ENCODE measurements around the gene SPOPL. TPM values are rescaled to one million over a fixed set of nuclear protein-coding genes. Genes with fewer than 3 reads are reported as not detected.

Gene SPOPL
- polyA plus RNA-seq, 1 experiment: 13.1 TPM

GRCh38 chr2:138485019-138485418 lies 16.6 kb upstream of the SPOPL start:
- H3K27me3 ChIP-seq (ENCODE audit: control insufficient read depth, insufficient read depth, low read length): no peaks in the 10 kb centered on the region
- no peak for TF ChIP-seq CTCF (IDR thresholded peaks at IDR 0.05; ENCODE audit: low read depth, low read length)
- no peak for DNase-seq (ENCODE audit: low read depth, low spot score)
- ChIA-PET POLR2A (no interaction called here), CTCF (no interaction called here)
- no peak overlapping the region for H3K4me3 ChIP-seq (ENCODE audit: low read depth, low read length)
- no peaks in the 10 kb centered on the region for H3K9me3 ChIP-seq (ENCODE audit: control insufficient read depth, insufficient read depth, low read length)
- no peak overlapping the region for H3K27ac ChIP-seq (ENCODE audit: low read depth, low read length)

GRCh38 chr2:138486363-138487198 lies 15.0 kb upstream of the SPOPL start:
- H3K9me3 ChIP-seq (ENCODE audit: control insufficient read depth, insufficient read depth, low read length): no peaks in the 10 kb centered on the region
- no peaks in the 10 kb centered on the region for H3K27me3 ChIP-seq (ENCODE audit: control insufficient read depth, insufficient read depth, low read length)
- DNase-seq (ENCODE audit: low read depth, low spot score): no peak
- H3K4me3 ChIP-seq (ENCODE audit: low read depth, low read length): no peak overlapping the region
- ChIA-PET CTCF (interaction anchor here (1.6 kb wide), 1 partner anchor 301 kb away, joined by 4 read pairs; no protein-coding TSS in a partner anchor), POLR2A (no interaction called here)
- H3K27ac ChIP-seq (ENCODE audit: low read depth, low read length): no peak overlapping the region
- TF ChIP-seq CTCF (IDR thresholded peaks at IDR 0.05; ENCODE audit: low read depth, low read length): no peak

- POLR2A ChIA-PET: no interaction called here
- Histone ChIP-seq H3K27me3 (ENCODE audit: control insufficient read depth, insufficient read depth, low read length) (no peaks in the 10 kb centered on the region), H3K9me3 (ENCODE audit: control insufficient read depth, insufficient read depth, low read length) (no peaks in the 10 kb centered on the region), H3K4me3 (ENCODE audit: low read depth, low read length) (no peak overlapping the region), H3K27ac (ENCODE audit: low read depth, low read length) (no peak overlapping the region)
- no peak for DNase-seq (ENCODE audit: low read depth, low spot score)
- CTCF ChIA-PET: no interaction called here
- no peak for TF ChIP-seq CTCF (IDR thresholded peaks at IDR 0.05; ENCODE audit: low read depth, low read length)
Measured at GRCh38 chr2:138490673-138491494, 10.7 kb upstream of the SPOPL start.

GRCh38 chr2:138491495-138491862 lies 10.1 kb upstream of the SPOPL start:
- ChIA-PET POLR2A (interaction anchor here (0.6 kb wide), 1 partner anchor 1112 kb away, joined by 7 read pairs; no protein-coding TSS in a partner anchor), CTCF (no interaction called here)
- DNase-seq (ENCODE audit: low read depth, low spot score): no peak
- H3K27ac ChIP-seq (ENCODE audit: low read depth, low read length): no peak overlapping the region
- H3K4me3 ChIP-seq (ENCODE audit: low read depth, low read length): no peak overlapping the region
- H3K9me3 ChIP-seq (ENCODE audit: control insufficient read depth, insufficient read depth, low read length): no peaks in the 10 kb centered on the region
- no peak for TF ChIP-seq CTCF (IDR thresholded peaks at IDR 0.05; ENCODE audit: low read depth, low read length)
- no peaks in the 10 kb centered on the region for H3K27me3 ChIP-seq (ENCODE audit: control insufficient read depth, insufficient read depth, low read length)

GRCh38 chr2:138492160-138492559 lies 9.4 kb upstream of the SPOPL start:
- ChIA-PET CTCF (no interaction called here), POLR2A (interaction anchor here (0.6 kb wide), 1 partner anchor 1112 kb away, joined by 7 read pairs; no protein-coding TSS in a partner anchor)
- H3K27me3 ChIP-seq (ENCODE audit: control insufficient read depth, insufficient read depth, low read length): no peaks in the 10 kb centered on the region
- no peak for TF ChIP-seq CTCF (IDR thresholded peaks at IDR 0.05; ENCODE audit: low read depth, low read length)
- no peak overlapping the region for H3K4me3 ChIP-seq (ENCODE audit: low read depth, low read length)
- H3K27ac ChIP-seq (ENCODE audit: low read depth, low read length): no peak overlapping the region
- H3K9me3 ChIP-seq (ENCODE audit: control insufficient read depth, insufficient read depth, low read length): no peaks in the 10 kb centered on the region
- no peak for DNase-seq (ENCODE audit: low read depth, low spot score)
